Caki2 (cell line): ENCODE measurements around the gene KCTD6. TPM values are rescaled to one million over a fixed set of nuclear protein-coding genes. Genes with fewer than 3 reads are reported as not detected.
A peak's percentile ranks its signal among the peaks of the same experiment; 100 is the strongest.
"Not testable (repeated sequence)": the region's sequence is repeated elsewhere in the genome, so short reads cannot be mapped to it uniquely, and the experiment has no call there.

Source experiments
- DNase-seq: peaks from one replicate; pipeline ENCODE4 v3.0.0-alpha.2; 2015; ENCODE audit warnings: low read depth
- in situ Hi-C: cut with HindIII; loops from 2 replicates; pipeline ENCODE4 v1.10.0; 2016; ENCODE audit warnings: low sequenced_read_pairs, low pct_unique_long_range_greater_than_20kb, mixed read lengths
- total RNA-seq: library from RNA; depleted of rRNA; stranded (reverse); fragments of >200 nt; shearing (Covaris generic); gene quantifications from 2 replicates; pipeline ENCODE4 v1.2.3, GENCODE V29; 2014; ENCODE audit warnings: low replicate concordance

Gene KCTD6
- total RNA-seq, 1 experiment from 2014 or later = 3.5 TPM

GRCh38 chr3:58520403-58521335, 28.8 kb downstream of the KCTD6 start:
- in situ Hi-C loops = no loop called here
- no peak for DNase-seq

GRCh38 chr3:58521336-58521670, 29.4 kb downstream of the KCTD6 start:
- in situ Hi-C loops = no loop called here
- no peak for DNase-seq

GRCh38 chr3:58521917-58522631, 30.2 kb downstream of the KCTD6 start:
- DNase-seq = no peak
- in situ Hi-C loops = no loop called here

GRCh38 chr3:58522759-58523425, 31.0 kb downstream of the KCTD6 start:
- in situ Hi-C loops = no loop called here
- no peak for DNase-seq

GRCh38 chr3:58524326-58524888, 32.5 kb downstream of the KCTD6 start:
- no peak for DNase-seq
- in situ Hi-C loops = no loop called here

- peak; percentile 37 for DNase-seq
- in situ Hi-C loops = no loop called here
Observed at GRCh38 chr3:58526515-58526957, 34.6 kb downstream of the KCTD6 start.

GRCh38 chr3:58527440-58527839, 35.5 kb downstream of the KCTD6 start:
- in situ Hi-C loops, DNase-seq: not testable (repeated sequence)

GRCh38 chr3:58528629-58529028, 36.7 kb downstream of the KCTD6 start:
- in situ Hi-C loops = no loop called here
- DNase-seq = no peak

- in situ Hi-C loops = no loop called here
- DNase-seq = no peak
Observed at GRCh38 chr3:58529516-58530353, 37.8 kb downstream of the KCTD6 start.

- in situ Hi-C loops = no loop called here
- no peak for DNase-seq
Observed at GRCh38 chr3:58530354-58530865, 38.5 kb downstream of the KCTD6 start.

GRCh38 chr3:58531555-58531954, 39.7 kb downstream of the KCTD6 start:
- in situ Hi-C loops = no loop called here

GRCh38 chr3:58531956-58532355, 40.1 kb downstream of the KCTD6 start:
- in situ Hi-C loops = no loop called here
- no peak for DNase-seq

More at GRCh38 chr3:58531555-58531954, 39.7 kb downstream of the KCTD6 start:
- DNase-seq = no peak

- peak; percentile 66 for DNase-seq
- in situ Hi-C loops = no loop called here
Observed at GRCh38 chr3:58532794-58533220, 40.9 kb downstream of the KCTD6 start.

GRCh38 chr3:58534592-58535494, 42.9 kb downstream of the KCTD6 start:
- in situ Hi-C loops = no loop called here
- no peak for DNase-seq

- in situ Hi-C loops = no loop called here
- no peak for DNase-seq
Observed at GRCh38 chr3:58535531-58536500, 43.9 kb downstream of the KCTD6 start.
